Ovary (tissue), 1 donor: ENCODE data around the gene ERN1.

Source experiments
- EP300 ChIP-seq: sonication (generic); formaldehyde crosslinking; IDR thresholded peaks from one replicate; pipeline ENCODE4 v1.6.1; 2017; ENCODE audit warnings: antibody characterized with exemption
- POLR2A ChIP-seq: fragments of 450-650 bp; IDR thresholded peaks from one replicate; pipeline ENCODE4 v1.6.1; 2017; ENCODE audit warnings: antibody characterized with exemption, mild to moderate bottlenecking, moderate library complexity

DNA sequence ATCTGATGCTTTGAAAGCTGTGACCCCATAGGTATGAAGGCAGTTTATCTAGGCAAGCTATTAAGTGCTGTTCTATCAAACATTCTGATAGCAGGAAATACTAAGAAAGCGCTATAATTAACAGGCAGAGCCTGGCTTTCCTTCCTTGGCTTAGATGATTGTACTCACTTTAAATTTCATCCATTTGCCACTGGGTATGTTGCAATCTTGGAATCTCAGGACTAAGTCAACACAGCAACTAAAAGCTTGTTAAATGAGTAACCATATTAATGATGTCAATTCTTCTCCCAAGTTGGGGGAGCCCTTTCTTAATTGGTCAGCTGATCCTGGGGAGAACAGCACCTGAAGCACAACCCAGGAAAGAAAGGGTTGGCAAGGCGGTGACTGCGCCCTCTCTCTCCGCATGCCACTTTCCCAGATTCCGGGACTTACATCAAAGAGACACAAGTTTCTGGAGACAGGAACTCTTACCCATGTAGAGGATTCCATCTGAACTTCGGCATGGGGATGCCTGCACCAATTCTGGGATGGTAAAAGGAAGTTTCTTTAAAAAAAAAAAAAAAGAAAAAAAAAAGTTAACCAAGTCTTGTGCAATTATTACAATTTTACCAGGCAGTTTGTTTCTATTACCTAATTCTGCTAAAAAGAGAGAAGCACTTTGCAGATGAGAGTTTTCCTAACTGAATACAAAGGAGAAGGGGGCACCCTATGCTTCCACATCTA lies 55.1 kb downstream of the ERN1 start:
- TF ChIP-seq POLR2A (no peak), EP300 (no peak)
